ENCODE results near the gene SAMD4A.
"Not testable (repeated sequence)": the region's sequence is repeated elsewhere in the genome, so short reads cannot be mapped to it uniquely, and the experiment has no call there.

Gene SAMD4A

GRCh38 chr14:54597795-54598443, 31.0 kb downstream of the SAMD4A start:
- no peak for FAIRE-seq

- no peak for FAIRE-seq
These were observed 33.2 kb downstream of the SAMD4A start for GRCh38 chr14:54599966-54600716.

DNA sequence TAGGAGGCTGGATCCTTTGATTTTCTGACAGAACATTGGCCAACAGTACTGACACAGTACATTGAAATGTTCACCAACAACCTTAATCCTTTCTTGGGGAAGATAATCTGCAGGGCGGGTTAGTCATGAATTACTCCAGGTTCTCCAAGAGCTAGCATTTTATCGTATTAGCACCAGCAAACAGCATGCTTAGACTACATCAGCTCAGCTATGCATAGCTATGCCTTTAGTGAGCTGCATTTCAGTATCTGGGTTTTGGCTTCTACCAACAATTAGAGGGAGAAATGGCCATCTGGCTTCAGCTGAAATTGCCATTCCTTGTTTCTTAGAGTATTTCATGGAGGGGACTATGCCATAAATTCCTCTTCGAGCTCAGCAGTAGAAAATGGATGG, 33.8 kb downstream of the SAMD4A start:
- no peak for FAIRE-seq

DNA sequence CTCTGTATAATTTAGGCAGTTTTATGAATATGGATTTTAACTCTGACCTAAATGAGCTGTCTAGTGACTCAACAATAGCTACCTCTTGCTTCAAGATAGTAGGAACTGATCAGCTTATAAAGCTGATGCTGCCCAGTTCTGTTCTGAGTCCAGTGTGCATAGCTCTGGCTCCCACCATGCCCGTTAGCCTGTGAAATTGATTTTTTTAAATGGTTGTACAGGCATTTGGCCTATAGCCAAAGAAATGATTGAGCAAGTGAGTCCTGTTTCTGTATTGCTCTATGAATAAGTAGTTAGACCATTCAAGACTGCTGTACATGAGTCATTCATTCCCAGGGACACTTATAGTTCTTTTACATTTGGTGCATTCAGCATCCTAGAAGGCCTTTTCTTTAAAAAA, 36.4 kb downstream of the SAMD4A start:
- no peak for FAIRE-seq

GRCh38 chr14:54606178-54606577, 39.2 kb downstream of the SAMD4A start:
- no peak for FAIRE-seq

DNA sequence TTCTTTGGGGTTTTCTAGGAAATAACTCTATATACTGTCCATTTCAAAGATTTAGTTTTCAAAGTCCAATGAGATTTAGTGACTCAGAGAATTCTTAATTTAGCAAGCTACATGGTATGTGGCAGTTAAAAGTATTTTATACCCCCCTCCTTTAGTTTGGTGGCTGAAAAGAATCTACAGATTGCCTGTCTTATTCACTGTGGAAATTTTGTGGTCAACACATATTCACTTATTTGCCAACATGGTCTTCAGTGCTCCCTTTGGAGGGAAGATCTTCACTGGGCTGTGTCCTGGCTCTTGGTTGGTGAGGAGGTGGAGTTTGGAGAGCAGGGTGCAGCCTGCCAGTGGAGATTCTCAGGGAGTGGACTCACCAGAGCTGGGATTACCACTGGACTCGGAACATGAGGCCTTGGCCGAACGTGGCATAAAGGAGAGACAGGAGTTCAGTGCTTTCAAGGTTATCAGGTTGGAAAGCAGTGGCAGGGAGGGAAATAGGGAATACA, 39.8 kb downstream of the SAMD4A start:
- FAIRE-seq: no peak

GRCh38 chr14:54609576-54609975, 42.6 kb downstream of the SAMD4A start:
- no peak for FAIRE-seq

DNA sequence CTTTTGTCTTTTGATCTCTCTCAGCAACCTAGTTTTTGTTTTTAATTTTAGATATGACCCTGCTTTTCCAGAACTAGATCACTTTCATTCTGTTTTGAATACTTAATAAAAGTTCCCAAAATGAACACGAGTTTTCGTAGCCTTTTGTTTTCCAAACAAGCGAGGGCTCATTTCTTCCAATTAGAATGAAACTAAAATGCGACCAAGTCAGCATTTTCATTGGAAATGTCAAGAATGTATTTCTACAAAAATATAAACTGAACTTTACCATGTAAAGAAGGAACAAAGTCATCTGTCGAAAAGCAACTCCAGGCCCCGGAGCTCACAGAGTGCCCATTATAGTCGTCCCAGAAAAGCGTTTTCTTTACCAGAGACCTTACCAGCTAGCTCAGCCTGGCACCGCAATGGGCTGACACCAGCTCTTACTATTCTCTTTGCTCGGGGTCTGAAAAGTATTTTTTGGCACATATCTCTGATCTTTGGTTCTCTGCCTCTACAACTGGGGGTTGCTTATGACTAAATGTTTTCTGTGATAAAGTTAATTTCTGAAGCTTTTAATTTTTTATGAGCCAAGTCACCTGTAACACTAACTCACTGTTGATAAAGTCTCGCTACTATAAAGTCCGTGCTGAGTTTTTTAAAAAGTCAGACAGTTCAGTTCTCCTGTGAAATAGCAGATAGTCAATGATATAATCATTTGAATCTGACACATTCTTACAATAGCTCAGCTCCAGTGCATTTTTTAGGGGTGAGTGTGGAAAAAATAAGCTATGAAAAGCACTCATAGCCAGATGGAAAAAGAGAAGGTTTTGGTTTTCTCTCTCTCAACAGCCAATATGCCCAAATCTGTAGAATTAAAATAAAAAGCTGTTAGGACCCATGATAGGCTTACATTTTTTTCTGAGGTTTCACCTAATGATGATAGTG, 43.4 kb downstream of the SAMD4A start:
- no peak for FAIRE-seq

DNA sequence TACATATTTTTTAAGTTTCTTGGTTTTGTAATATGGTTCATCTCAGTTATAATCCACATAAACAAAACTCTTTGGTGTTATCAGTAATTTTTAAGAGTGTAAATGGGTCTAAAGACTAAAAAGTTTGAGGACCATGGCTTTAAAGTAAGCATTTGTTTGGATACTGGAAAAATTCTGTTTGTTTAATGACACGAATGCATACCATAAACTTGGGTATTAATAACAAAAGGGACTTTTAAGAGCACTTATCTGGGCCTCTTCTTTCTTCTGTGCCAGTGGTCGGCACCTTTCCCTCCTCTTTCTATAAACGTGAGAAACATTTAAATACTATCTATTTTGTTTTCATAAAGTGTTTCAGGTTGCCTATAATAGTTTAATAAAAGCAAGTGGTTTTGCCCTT, 47.4 kb downstream of the SAMD4A start:
- FAIRE-seq: no peak

DNA sequence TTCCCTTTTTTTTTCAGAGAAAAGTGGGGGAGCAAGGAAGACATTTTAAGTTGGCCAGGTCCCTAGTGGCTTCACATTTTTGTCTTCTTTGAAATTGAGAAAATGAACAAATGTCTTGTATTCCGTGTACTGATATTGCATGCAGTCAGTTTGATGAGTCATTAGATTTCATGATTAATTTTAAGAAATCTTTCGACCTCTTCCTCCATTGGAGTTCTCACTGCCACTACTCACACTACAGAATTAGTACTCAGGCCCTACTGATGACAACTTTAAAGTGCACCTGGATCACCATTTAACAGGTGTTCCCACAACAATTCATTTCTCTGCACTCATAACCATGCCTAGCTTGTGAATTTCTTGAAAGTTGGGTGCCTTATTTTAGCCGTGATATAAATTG, 50.5 kb downstream of the SAMD4A start:
- no peak for FAIRE-seq

DNA sequence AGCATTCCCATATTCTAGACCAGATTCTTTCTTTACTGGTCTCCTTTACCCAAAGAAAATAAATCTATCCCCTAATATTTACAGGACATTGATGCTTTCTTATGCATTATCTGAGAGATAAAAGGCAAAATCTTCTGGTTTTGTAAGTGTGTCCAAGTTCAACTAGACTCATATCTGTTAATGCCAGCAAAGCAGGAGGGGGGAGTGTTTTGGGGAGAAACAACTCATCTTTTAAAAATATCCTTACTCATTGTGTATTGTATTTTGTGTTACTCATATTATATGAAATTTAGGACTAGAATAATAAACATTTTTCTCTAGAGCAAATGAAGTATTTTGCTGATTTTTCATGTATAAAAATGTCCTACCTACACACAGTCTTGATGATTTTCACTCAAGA, 54.8 kb downstream of the SAMD4A start:
- FAIRE-seq: no peak

- no peak for FAIRE-seq
These were observed 55.4 kb downstream of the SAMD4A start for GRCh38 chr14:54622192-54622958.

DNA sequence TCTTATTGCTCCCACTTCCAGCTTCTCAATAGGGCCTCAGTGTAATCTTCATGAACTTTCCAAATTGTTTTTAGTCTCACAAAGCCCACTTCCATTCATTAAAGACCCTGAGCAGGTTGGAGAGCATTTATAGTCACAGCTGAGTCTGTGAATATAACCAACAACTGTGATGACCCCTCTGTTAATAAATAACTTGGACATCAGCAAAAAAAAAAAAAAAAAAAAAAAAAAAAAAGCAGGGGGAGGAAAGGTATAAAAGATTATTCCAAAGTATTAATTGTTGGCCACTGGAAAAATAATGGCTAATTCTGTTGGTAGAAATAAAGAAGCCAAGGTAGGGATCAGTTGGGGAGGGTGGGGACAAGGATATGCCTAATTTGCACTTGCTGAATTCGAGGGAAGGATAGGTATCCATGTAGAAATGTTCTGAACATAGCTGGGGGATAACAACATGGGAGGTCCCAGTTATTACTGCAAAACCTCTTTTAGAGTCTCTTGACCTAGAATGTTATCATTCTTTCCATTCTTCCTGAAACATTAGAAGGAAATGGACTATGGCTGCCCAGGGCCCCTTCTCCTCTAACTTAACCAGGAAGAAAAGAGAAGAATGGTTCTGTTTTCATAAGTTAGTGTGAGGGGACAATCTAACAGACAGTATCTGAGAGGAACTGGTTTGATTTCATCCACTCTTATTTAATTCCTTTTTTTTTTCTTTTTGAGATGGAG, 56.5 kb downstream of the SAMD4A start:
- no peak for FAIRE-seq

GRCh38 chr14:54624005-54624358, 57.1 kb downstream of the SAMD4A start:
- not testable (repeated sequence) for FAIRE-seq

GRCh38 chr14:54625112-54625511, 58.2 kb downstream of the SAMD4A start:
- no peak for FAIRE-seq

- FAIRE-seq: no peak
These were observed 60.3 kb downstream of the SAMD4A start for GRCh38 chr14:54627219-54627539.

GRCh38 chr14:54627540-54628363, 60.8 kb downstream of the SAMD4A start:
- FAIRE-seq: no peak

GRCh38 chr14:54629183-54629582, 62.3 kb downstream of the SAMD4A start:
- no peak for FAIRE-seq

DNA sequence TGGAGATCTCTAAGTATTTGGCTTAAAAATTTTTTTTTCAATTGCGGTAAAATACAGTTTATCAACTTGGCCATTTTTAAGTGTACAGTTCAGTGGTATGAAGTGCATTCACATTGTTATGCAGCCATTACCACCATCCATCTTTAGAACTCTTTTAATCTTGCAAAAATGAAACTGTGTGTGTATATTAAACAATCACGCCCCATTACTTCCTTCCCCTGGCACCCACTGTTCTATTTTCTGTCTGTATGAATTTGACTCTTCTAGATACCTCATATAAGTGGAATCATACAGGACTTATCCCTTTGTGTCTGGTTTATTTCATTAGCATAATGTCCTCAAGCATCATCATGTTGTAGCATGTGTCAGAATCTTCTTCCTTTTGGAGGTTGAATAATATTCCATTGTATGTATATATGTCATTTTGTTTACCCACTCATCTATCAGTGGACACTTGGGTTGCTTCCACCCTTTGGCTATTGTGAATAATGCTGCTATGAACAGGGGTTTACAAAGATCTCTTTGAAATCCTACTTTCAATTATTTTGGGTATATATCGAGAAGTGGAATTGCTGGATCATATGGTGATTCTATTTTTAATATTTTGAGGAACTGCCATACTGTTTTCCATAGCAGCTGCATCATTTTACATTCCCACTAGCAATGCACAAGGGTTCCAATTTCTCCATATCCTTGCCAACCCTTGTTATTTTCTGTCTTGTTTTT, 62.9 kb downstream of the SAMD4A start:
- FAIRE-seq: no peak

DNA sequence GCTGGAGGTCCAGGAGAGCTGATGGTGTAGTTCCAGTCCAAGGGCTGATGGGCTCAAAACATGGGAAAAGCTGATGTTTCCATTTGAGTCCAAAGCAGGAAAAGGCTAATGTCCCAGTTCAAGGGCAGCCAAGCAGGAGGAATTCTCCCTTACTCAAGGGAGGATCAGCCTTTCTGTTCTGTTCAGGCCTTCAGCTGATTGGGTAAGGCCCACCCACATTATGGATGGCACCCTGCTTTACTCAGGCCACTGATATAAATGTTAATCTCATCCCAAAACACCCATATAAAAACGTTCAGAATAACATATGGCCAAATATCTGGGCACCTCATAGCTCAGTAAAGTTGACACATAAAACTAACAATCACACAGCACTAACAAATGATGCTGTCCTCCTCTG, 64.1 kb downstream of the SAMD4A start:
- FAIRE-seq: no peak

GRCh38 chr14:54632452-54632851, 65.5 kb downstream of the SAMD4A start:
- FAIRE-seq: no peak
